IMR-90 (cell line): Measurements from ENCODE around the gene CDH13. TPM values are rescaled to one million over a fixed set of nuclear protein-coding genes. Genes with fewer than 3 reads are reported as not detected.

Experiments used
- ATAC-seq: fragments of 200-7000 bp; cut with Tn5 transposase; 2 replicates; pipeline ENCODE4 v1.9.1; 2020; ENCODE audit warnings: low read depth, mild to moderate bottlenecking, moderate library complexity
- BruUV-seq: library from RNA; stranded (reverse); fragments of 400-500 nt; replicated peaks from 2 replicates; lab custom pipeline; 2021; lab: Mats Ljungman, UMichigan
- CTCF ChIA-PET: fragments of 300-600 bp; formaldehyde crosslinking; extraction: SDS; loops from one replicate; lab custom pipeline; 2021; ENCODE audit warnings: antibody characterized with exemption; lab: Yijun Ruan, JAX
- POLR2A ChIA-PET: fragments of 300-600 bp; sonication (Branson Sonifier 250); formaldehyde crosslinking; loops from one replicate; lab custom pipeline; 2022; ENCODE audit warnings: antibody characterized with exemption; ENCODE audit not compliant: unreplicated experiment; lab: Charles Lee
- DNase-seq: peaks from one replicate; pipeline ENCODE4 v3.0.0; 2013
- H2AFZ ChIP-seq: replicated peaks from 2 replicates; pipeline ENCODE3; 2013; ENCODE audit warnings: low read length, mild to moderate bottlenecking; ENCODE audit not compliant: poor library complexity
- H2AK5ac ChIP-seq: 2 replicates; pipeline ENCODE4 v1.6.1; 2013; ENCODE audit warnings: low read depth, low read length, inconsistent platforms
- H2AK9ac ChIP-seq: replicated peaks from 2 replicates; pipeline ENCODE3; 2013; ENCODE audit warnings: mild to moderate bottlenecking, low read depth, low read length, moderate library complexity; ENCODE audit not compliant: poor library complexity
- H2BK120ac ChIP-seq: 2 replicates; pipeline ENCODE4 v1.6.1; 2013; ENCODE audit warnings: low read depth, low read length, inconsistent platforms
- H2BK15ac ChIP-seq: 3 replicates; pipeline ENCODE4 v1.6.1; 2013; ENCODE audit warnings: low read depth, low read length, inconsistent platforms
- H2BK20ac ChIP-seq: 2 replicates; pipeline ENCODE4 v1.6.1; 2013; ENCODE audit warnings: low read depth, mild to moderate bottlenecking, inconsistent platforms, low read length, moderate library complexity
- H2BK5ac ChIP-seq: 2 replicates; pipeline ENCODE4 v1.6.1; 2013; ENCODE audit warnings: mild to moderate bottlenecking, low read depth, low read length, inconsistent platforms; ENCODE audit not compliant: poor library complexity, severe bottlenecking
- H3K14ac ChIP-seq: replicated peaks from 2 replicates; pipeline ENCODE4 v1.6.1; 2013; ENCODE audit warnings: low read depth, low read length, inconsistent platforms
- H3K18ac ChIP-seq: 2 replicates; pipeline ENCODE4 v1.6.1; 2013; ENCODE audit warnings: low read depth, low read length, control low read depth
- H3K23ac ChIP-seq: 2 replicates; pipeline ENCODE4 v1.6.1; 2013; ENCODE audit warnings: low read depth, low read length, inconsistent platforms
- H3K27ac ChIP-seq: 2 replicates; pipeline ENCODE4 v1.5.1; 2013; ENCODE audit warnings: mild to moderate bottlenecking, control low read depth, low read length; ENCODE audit not compliant: insufficient read depth
- H3K27me3 ChIP-seq: 2 replicates; pipeline ENCODE4 v1.6.1; 2013; ENCODE audit warnings: low read length; ENCODE audit not compliant: control insufficient read depth, insufficient read depth
- H3K36me3 ChIP-seq: 2 replicates; pipeline ENCODE4 v1.6.1; 2013; ENCODE audit warnings: low read length, mixed read lengths; ENCODE audit not compliant: control insufficient read depth, insufficient read depth
- H3K4ac ChIP-seq: 2 replicates; pipeline ENCODE4 v1.6.1; 2013; ENCODE audit warnings: low read depth, low read length, inconsistent platforms
- H3K4me1 ChIP-seq: 2 replicates; pipeline ENCODE4 v1.6.1; 2013; ENCODE audit warnings: low read length, mixed read lengths; ENCODE audit not compliant: control insufficient read depth, insufficient read depth
- H3K4me2 ChIP-seq: 2 replicates; pipeline ENCODE4 v1.6.1; 2013; ENCODE audit warnings: low read depth, mild to moderate bottlenecking, control low read depth, low read length, moderate library complexity
- H3K4me3 ChIP-seq: 2 replicates; pipeline ENCODE4 v1.5.1; 2013; ENCODE audit warnings: low read depth, mild to moderate bottlenecking, control low read depth, low read length, moderate library complexity; ENCODE audit not compliant: insufficient read depth
- H3K56ac ChIP-seq: 2 replicates; pipeline ENCODE4 v1.6.1; 2013; ENCODE audit warnings: low read length, inconsistent platforms; ENCODE audit not compliant: insufficient read depth; ENCODE audit errors: extremely low read depth
- H3K79me1 ChIP-seq, 2 experiments: 2 replicates each; pipeline ENCODE4 v1.6.1; 2013; ENCODE audit warnings: low read length in 2 of 2, inconsistent platforms in 1 of 2, low read depth in 1 of 2
- H3K9ac ChIP-seq: 2 replicates; pipeline ENCODE4 v1.6.1; 2013; ENCODE audit warnings: low read depth, low read length, control low read depth
- H3K9me1 ChIP-seq: 2 replicates; pipeline ENCODE4 v1.6.1; 2013; ENCODE audit warnings: low read length, inconsistent platforms; ENCODE audit not compliant: insufficient read depth
- H3K9me3 ChIP-seq: 2 replicates; pipeline ENCODE4 v1.6.1; 2013; ENCODE audit warnings: low read length; ENCODE audit not compliant: control insufficient read depth, insufficient read depth
- H4K20me1 ChIP-seq: 2 replicates; pipeline ENCODE4 v1.6.1; 2013; ENCODE audit warnings: low read length, inconsistent platforms; ENCODE audit not compliant: insufficient read depth
- H4K5ac ChIP-seq: 2 replicates; pipeline ENCODE4 v1.6.1; 2013; ENCODE audit warnings: mild to moderate bottlenecking, low read depth, low read length, control low read depth
- H4K8ac ChIP-seq, 2 experiments: 2 replicates each; pipeline ENCODE4 v1.6.1; 2013; ENCODE audit warnings: low read depth in 2 of 2, low read length in 2 of 2, control low read depth in 1 of 2, inconsistent platforms in 1 of 2
- H4K91ac ChIP-seq: 2 replicates; pipeline ENCODE4 v1.6.1; 2013; ENCODE audit warnings: low read depth, low read length, inconsistent platforms; ENCODE audit not compliant: insufficient read depth
- FOS ChIP-seq: fragments of 150-350 bp; IDR thresholded peaks from 2 replicates; pipeline ENCODE4 v1.6.1; 2016; ENCODE audit warnings: low read depth, low read length
- RCOR1 ChIP-seq: IDR thresholded peaks from 2 replicates; pipeline ENCODE4 v1.6.1; 2012; ENCODE audit warnings: mild to moderate bottlenecking, low read length, improper control_type of control experiment; ENCODE audit not compliant: insufficient replicate concordance
- RFX5 ChIP-seq: IDR thresholded peaks from 2 replicates; pipeline ENCODE4 v1.8.0; 2012; ENCODE audit warnings: low read depth, mild to moderate bottlenecking, low read length, moderate library complexity
- USF2 ChIP-seq: fragments of 150-350 bp; IDR thresholded peaks from 2 replicates; pipeline ENCODE4 v1.6.1; 2017; ENCODE audit warnings: mild to moderate bottlenecking, antibody characterized with exemption, low read length, low read depth
- WGBS, 2 experiments: methylation state at CpG; one replicate each; pipeline versions ENCODE4 v1.1.5 to v1.1.7; 2013; ENCODE audit warnings: missing lambda C conversion rate in 2 of 2; ENCODE audit not compliant: insufficient read length in 1 of 2; ENCODE audit errors: extremely low coverage in 2 of 2; 5-methylcytosine and 5-hydroxymethylcytosine counted together
- dilution Hi-C: fragments of 300-500 bp; cut with HindIII; formaldehyde crosslinking; loops from one replicate; pipeline ENCODE4 v1.14.3; 2018; ENCODE audit warnings: low sequenced_read_pairs; ENCODE audit not compliant: unreplicated experiment
- in situ Hi-C: fragments of 300-500 bp; cut with MboI; formaldehyde crosslinking; loops from 3 replicates; pipeline ENCODE4 v1.14.3; 2019; ENCODE audit warnings: low sequenced_read_pairs, inconsistent platforms, mixed read lengths
- intact Hi-C: fragments of 100-400 bp; cut with micrococcal nuclease; formaldehyde crosslinking; loops from 2 replicates; pipeline ENCODE4 v1.10.0; 2022
- polyA plus RNA-seq, 3 experiments: library from polyadenylated mRNA; depleted of rRNA; stranded (reverse); fragments of >200 nt; gene quantifications; 2 replicates each; pipeline ENCODE4 v1.2.3, GENCODE V29; 2012; ENCODE audit warnings: low replicate concordance in 1 of 3
- total RNA-seq: library from RNA; depleted of rRNA; stranded (reverse); fragments of >200 nt; gene quantifications from 2 replicates; pipeline ENCODE4 v1.2.3, GENCODE V29; 2012

CDH13 gene
- total and polyA plus RNA-seq, 2 of the 4 experiments (the other 2 are of a cell fraction) = 61.6 to 74.7 TPM

- Histone ChIP-seq H3K9ac (no peak overlapping the region), H3K4me1 (peaks cover 6% of the 10 kb centered on the region; the same call in 1 of the 2 replicates), H2BK5ac (no peak overlapping the region), H3K9me3 (no peaks in the 10 kb centered on the region), H4K91ac (no peak overlapping the region), H3K18ac (no peak overlapping the region), H3K27ac (no peak overlapping the region), H3K4me2 (no peak overlapping the region), H2BK15ac (no peak overlapping the region), H4K20me1 (no peaks in the 10 kb centered on the region), H3K9me1 (0 out of 2 replicates have a peak, but pooled peaks cover 4% of the 10 kb centered on the region), H2BK120ac (0 out of 2 replicates have a peak overlapping the region, but pooled peaks have one; percentile 37), H3K27me3 (no peaks in the 10 kb centered on the region), H3K36me3 (no peaks in the 10 kb centered on the region), H3K4ac (0 out of 2 replicates have a peak overlapping the region, but pooled peaks have one; percentile 28), H3K56ac (no peak overlapping the region), H3K4me3 (no peak overlapping the region), H2AK9ac (no peak overlapping the region), H2AFZ (peak overlapping the region; percentile 50), H4K5ac (no peak overlapping the region), H3K79me1 (peaks cover 0 to 6% of the 10 kb centered on the region in 2 experiments; a peak in 1 of 4 replicates), H3K14ac (0 out of 2 replicates have a peak overlapping the region, but pooled peaks have one; percentile 14), H4K8ac (no peak overlapping the region; a peak in 1 of 4 replicates), H2BK20ac (0 out of 2 replicates have a peak overlapping the region, but pooled peaks have one; percentile 29), H2AK5ac (no peak overlapping the region; the same call in 1 of the 2 replicates), H3K23ac (0 out of 2 replicates have a peak overlapping the region, but pooled peaks have one; percentile 1)
- TF ChIP-seq RFX5 (no peak), RCOR1 (no peak), USF2 (no peak), FOS (peak; percentile 60; the same call in 1 of the 2 replicates)
- ATAC-seq (peak; percentile 58), DNase-seq (peak; percentile 78)
- BruUV-seq = no TSS peak
- in situ Hi-C loops = no loop called here
- intact Hi-C loops = no loop called here
- POLR2A ChIA-PET = no interaction called here
- CTCF ChIA-PET = interaction anchor here (0.6 to 0.7 kb wide), 3 partner anchors 13 to 222 kb away, joined by 3 to 5 read pairs (median 3); no protein-coding TSS in a partner anchor
- dilution Hi-C loops = no loop called here
- 70% methylated on average over 2 of the region's 11 CpGs; no CpG with 5 or more reads in 1 of the 2 experiments for WGBS, 2 experiments
These were observed 906.4 kb downstream of the CDH13 start for GRCh38 chr16:83533193-83533592.
